Mesothelial cell of epicardium (in vitro differentiated cells): ENCODE measurements around the gene CCSER2. TPM values are rescaled to one million over a fixed set of nuclear protein-coding genes. Genes with fewer than 3 reads are reported as not detected.
A peak's percentile ranks its signal among the peaks of the same experiment; 100 is the strongest.

Experiments
- DNase-seq, 2 experiments: peaks; one replicate each; pipeline ENCODE4 v3.0.0; 2021; ENCODE audit warnings: low spot score in 2 of 2; ENCODE audit not compliant: unreplicated experiment in 2 of 2
- H3K27ac Mint-ChIP-seq: 2 replicates; pipeline ENCODE4 v1.8.0; 2021; ENCODE audit warnings: mixed read lengths
- H3K27me3 Mint-ChIP-seq: 2 replicates; pipeline ENCODE4 v1.8.0; 2021; ENCODE audit warnings: low read depth, mixed read lengths
- H3K36me3 Mint-ChIP-seq: 2 replicates; pipeline ENCODE4 v1.8.0; 2021; ENCODE audit warnings: mixed read lengths
- H3K4me1 Mint-ChIP-seq: 2 replicates; pipeline ENCODE4 v1.8.0; 2021; ENCODE audit warnings: mixed read lengths
- H3K4me3 Mint-ChIP-seq: 2 replicates; pipeline ENCODE4 v1.8.0; 2021; ENCODE audit warnings: mild to moderate bottlenecking, moderate library complexity, mixed read lengths
- H3K9me3 Mint-ChIP-seq: 2 replicates; pipeline ENCODE4 v1.8.0; 2021; ENCODE audit warnings: mixed read lengths
- total RNA-seq: library from RNA; stranded (reverse); gene quantifications from 3 replicates; pipeline ENCODE4 v1.2.1, GENCODE V29; 2021
- TF ChIP-seq, protein P1 (sequence below): fragments of 200-600 bp; sonication (generic); IDR thresholded peaks from one replicate; pipeline ENCODE4 v1.5.0; 2021; ENCODE audit warnings: antibody characterized with exemption; ENCODE audit not compliant: unreplicated experiment

Gene CCSER2
- total RNA-seq, 1 donor from 2014 or later = 37.1 TPM

DNA sequence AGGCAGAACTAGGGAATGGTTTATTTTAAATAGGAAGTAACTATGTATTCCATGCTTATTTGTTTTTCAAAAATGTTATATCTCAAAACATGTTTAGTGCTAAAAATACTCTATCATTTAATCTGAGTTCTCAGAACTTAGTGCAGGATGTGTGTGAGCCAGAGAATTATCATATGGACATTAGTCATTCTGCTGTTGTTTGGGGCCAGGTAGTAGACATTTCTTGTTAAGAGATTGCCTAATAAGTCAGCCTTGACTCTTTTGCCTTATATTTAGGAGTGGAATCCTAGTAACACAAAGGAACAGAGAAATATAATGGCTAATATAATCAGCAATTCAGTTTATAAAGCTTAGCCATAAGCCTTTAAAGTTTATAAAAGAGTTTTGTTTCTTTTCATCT lies 149.8 kb downstream of the CCSER2 start:
- TF ChIP-seq, protein P1, sequence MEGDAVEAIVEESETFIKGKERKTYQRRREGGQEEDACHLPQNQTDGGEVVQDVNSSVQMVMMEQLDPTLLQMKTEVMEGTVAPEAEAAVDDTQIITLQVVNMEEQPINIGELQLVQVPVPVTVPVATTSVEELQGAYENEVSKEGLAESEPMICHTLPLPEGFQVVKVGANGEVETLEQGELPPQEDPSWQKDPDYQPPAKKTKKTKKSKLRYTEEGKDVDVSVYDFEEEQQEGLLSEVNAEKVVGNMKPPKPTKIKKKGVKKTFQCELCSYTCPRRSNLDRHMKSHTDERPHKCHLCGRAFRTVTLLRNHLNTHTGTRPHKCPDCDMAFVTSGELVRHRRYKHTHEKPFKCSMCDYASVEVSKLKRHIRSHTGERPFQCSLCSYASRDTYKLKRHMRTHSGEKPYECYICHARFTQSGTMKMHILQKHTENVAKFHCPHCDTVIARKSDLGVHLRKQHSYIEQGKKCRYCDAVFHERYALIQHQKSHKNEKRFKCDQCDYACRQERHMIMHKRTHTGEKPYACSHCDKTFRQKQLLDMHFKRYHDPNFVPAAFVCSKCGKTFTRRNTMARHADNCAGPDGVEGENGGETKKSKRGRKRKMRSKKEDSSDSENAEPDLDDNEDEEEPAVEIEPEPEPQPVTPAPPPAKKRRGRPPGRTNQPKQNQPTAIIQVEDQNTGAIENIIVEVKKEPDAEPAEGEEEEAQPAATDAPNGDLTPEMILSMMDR = no peak
- no peak for DNase-seq
- H3K27me3 Mint-ChIP-seq = no peaks in the 10 kb centered on the region
- no peaks in the 10 kb centered on the region for H3K9me3 Mint-ChIP-seq
- no peak overlapping the region for H3K4me3 Mint-ChIP-seq
- H3K4me1 Mint-ChIP-seq = peaks cover 16% of the 10 kb centered on the region
- peak overlapping the region; percentile 36 for H3K27ac Mint-ChIP-seq
- H3K36me3 Mint-ChIP-seq = peaks cover 9% of the 10 kb centered on the region

DNA sequence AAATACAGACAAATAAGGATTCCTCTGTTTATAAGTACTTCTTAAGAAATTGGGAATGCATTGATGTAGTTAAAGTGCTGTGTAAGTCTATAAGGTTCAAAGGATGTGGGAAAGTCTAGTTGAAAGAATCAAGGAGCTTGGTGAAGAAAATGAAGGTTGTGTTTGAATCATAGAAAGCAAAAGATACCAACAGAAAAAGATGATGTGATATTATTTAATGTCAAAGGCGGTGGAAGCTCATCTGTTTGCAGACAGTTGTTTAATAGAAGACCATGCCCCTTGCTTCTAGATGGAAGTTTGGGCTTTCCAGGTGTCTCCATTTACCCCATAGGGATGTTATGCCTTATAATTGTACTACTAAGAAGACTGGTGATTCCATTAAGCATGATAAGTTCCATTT lies 150.3 kb downstream of the CCSER2 start:
- TF ChIP-seq, protein P1 = no peak
- no peak for DNase-seq
- Mint-ChIP-seq H3K36me3 (peaks cover 9% of the 10 kb centered on the region), H3K4me3 (no peak overlapping the region), H3K27ac (peak overlapping the region; percentile 6), H3K27me3 (no peaks in the 10 kb centered on the region), H3K9me3 (no peaks in the 10 kb centered on the region), H3K4me1 (peaks cover 13% of the 10 kb centered on the region)

DNA sequence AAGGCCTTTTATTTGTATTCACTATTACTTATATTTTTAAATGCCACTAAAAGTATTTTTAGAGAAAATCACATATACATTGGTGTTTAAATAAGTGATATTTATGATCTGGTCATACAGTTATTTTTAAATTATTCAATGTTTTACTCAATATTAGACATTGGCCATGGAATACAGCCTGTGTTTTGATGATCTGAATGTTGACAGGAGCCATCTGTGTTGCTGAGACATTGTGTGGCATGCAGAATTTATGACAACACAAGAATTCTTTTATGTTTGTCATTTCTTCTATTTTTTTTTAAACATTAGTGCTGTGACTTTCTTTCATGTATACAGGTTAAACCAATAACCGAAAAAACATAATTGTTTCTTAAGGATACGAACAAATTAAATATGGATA lies 156.2 kb downstream of the CCSER2 start:
- H3K4me1 Mint-ChIP-seq = no peaks in the 10 kb centered on the region
- no peak overlapping the region for H3K4me3 Mint-ChIP-seq
- H3K9me3 Mint-ChIP-seq = peaks cover 21% of the 10 kb centered on the region
- H3K36me3 Mint-ChIP-seq = peaks cover 42% of the 10 kb centered on the region
- no peaks in the 10 kb centered on the region for H3K27me3 Mint-ChIP-seq
- TF ChIP-seq, protein P1 = no peak
- H3K27ac Mint-ChIP-seq = no peak overlapping the region
- no peak for DNase-seq

DNA sequence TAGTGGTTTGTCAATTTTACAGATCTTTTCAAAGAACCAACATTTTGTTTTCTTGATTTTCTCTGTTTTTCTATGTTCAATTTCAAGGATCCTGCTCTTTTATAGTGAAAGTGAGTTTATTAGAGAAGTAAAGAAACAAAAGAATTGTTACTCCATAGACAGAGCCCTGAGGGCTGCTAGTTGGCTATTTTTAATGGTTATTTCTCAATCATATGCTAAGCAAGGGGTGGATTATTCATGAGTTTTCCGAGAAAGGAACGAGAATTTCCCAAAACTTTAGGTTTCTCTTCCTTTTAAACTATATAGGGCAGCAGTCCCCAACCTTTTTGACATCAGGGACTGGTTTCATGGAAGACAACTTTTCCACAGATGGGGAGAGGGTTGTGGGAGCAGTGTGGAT lies 165.0 kb downstream of the CCSER2 start:
- TF ChIP-seq, protein P1 = no peak
- Mint-ChIP-seq H3K4me3 (no peak overlapping the region), H3K9me3 (peaks cover 41% of the 10 kb centered on the region), H3K27me3 (no peaks in the 10 kb centered on the region), H3K27ac (peak overlapping the region; percentile 3), H3K4me1 (peaks cover 6% of the 10 kb centered on the region), H3K36me3 (peaks cover 64% of the 10 kb centered on the region)
- no peak for DNase-seq

DNA sequence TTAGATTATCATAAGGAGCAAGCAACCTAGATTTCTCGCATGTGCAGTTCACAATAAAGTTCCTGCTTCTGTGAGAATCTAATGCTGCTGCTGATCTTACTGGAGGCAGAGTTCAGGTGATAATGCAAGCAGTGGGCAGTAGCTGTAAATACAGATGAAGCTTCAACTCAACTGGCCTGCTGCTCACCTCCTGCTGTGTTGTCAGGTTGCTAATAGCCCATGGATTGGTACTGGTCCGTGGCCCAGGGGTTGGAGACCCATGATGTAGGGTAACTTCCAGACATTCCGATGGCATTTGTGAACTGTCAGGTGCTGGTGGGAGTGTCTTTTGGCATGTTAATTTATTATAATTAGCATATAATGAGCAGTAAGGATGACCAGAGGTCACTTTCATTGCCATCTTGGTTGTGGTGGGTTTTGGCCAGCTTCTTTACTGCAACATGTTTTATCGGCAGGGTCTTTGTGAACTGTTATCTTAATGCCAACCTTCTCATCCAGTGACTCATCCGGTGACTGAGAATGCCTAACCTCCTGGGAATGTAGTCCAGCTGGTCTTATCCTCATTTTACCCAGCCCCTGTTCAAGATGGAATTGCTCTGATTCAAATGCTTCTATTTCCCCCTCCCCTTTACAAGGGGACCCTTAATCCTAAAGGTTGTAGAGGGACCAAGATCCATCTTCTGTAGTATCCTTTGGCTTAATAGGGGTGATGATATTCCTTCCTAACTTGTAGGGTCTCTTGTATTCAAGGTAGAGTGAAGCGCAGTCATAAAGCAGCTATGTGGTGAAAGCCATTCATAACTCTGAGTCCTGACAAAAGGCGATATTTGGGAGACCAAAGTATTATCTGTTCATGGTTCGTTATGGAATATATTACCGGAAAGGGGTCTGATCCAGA lies 165.8 kb downstream of the CCSER2 start:
- TF ChIP-seq, protein P1 = no peak
- Mint-ChIP-seq H3K4me3 (no peak overlapping the region), H3K9me3 (peaks cover 33% of the 10 kb centered on the region), H3K36me3 (peaks cover 56% of the 10 kb centered on the region), H3K27me3 (no peaks in the 10 kb centered on the region), H3K27ac (peak overlapping the region; percentile 50), H3K4me1 (peaks cover 6% of the 10 kb centered on the region)
- DNase-seq = no peak
